H9 (cell line): ENCODE measurements around the gene NPAS3. TPM values are rescaled to one million over a fixed set of nuclear protein-coding genes. Genes with fewer than 3 reads are reported as not detected.

Experiments used
- DNase-seq: peaks from one replicate; pipeline ENCODE4 v3.0.0-alpha.2; 2017
- H2AFZ ChIP-seq: one replicate; pipeline ENCODE4 v1.6.1; 2013; ENCODE audit warnings: mild to moderate bottlenecking, low read length, control low read depth, moderate library complexity
- H2AK5ac ChIP-seq: 2 replicates; pipeline ENCODE4 v1.6.1; 2013; ENCODE audit warnings: low read length, control low read depth, mixed read lengths; ENCODE audit not compliant: insufficient read length
- H2BK120ac ChIP-seq: one replicate; pipeline ENCODE4 v1.6.1; 2013; ENCODE audit warnings: low read depth, mild to moderate bottlenecking, low read length, control low read depth, inconsistent platforms; ENCODE audit not compliant: poor library complexity, severe bottlenecking
- H2BK12ac ChIP-seq: 2 replicates; pipeline ENCODE4 v1.6.1; 2013; ENCODE audit warnings: low read length, control low read depth, mixed read lengths, low read depth; ENCODE audit not compliant: insufficient read length
- H2BK15ac ChIP-seq: 2 replicates; pipeline ENCODE4 v1.6.1; 2013; ENCODE audit warnings: low read depth, low read length, control low read depth
- H2BK20ac ChIP-seq: one replicate; pipeline ENCODE4 v1.6.1; 2013; ENCODE audit warnings: low read depth, mild to moderate bottlenecking, low read length, control low read depth, inconsistent platforms; ENCODE audit not compliant: poor library complexity, severe bottlenecking
- H2BK5ac ChIP-seq: 2 replicates; pipeline ENCODE4 v1.6.1; 2013; ENCODE audit warnings: low read length, control low read depth, mixed read lengths; ENCODE audit not compliant: insufficient read length
- H3K14ac ChIP-seq: 2 replicates; pipeline ENCODE4 v1.6.1; 2013; ENCODE audit warnings: low read length, control low read depth; ENCODE audit not compliant: insufficient read depth
- H3K18ac ChIP-seq: 2 replicates; pipeline ENCODE4 v1.6.1; 2013; ENCODE audit warnings: low read depth, mild to moderate bottlenecking, mixed read lengths, low read length, control low read depth; ENCODE audit not compliant: insufficient read length
- H3K23ac ChIP-seq: 2 replicates; pipeline ENCODE4 v1.6.1; 2013; ENCODE audit warnings: low read length, control low read depth, mixed read lengths, low read depth; ENCODE audit not compliant: insufficient read length
- H3K23me2 ChIP-seq: 2 replicates; pipeline ENCODE4 v1.6.1; 2013; ENCODE audit warnings: low read depth, mild to moderate bottlenecking, mixed read lengths, low read length, control low read depth; ENCODE audit not compliant: insufficient read length, poor library complexity, severe bottlenecking
- H3K27ac ChIP-seq: 2 replicates; pipeline ENCODE4 v1.5.1; 2013; ENCODE audit warnings: low read length, control low read depth, mixed read lengths, low read depth; ENCODE audit not compliant: insufficient read length
- H3K27me3 ChIP-seq: 2 replicates; pipeline ENCODE4 v1.6.1; 2013; ENCODE audit warnings: low read length, control low read depth, inconsistent platforms; ENCODE audit not compliant: insufficient read depth
- H3K4ac ChIP-seq: 2 replicates; pipeline ENCODE4 v1.6.1; 2013; ENCODE audit warnings: low read depth, mild to moderate bottlenecking, control low read depth, inconsistent platforms, low read length, moderate library complexity
- H3K4me1 ChIP-seq: 2 replicates; pipeline ENCODE4 v1.6.1; 2013; ENCODE audit warnings: low read length, control low read depth, inconsistent platforms; ENCODE audit not compliant: insufficient read depth
- H3K4me2 ChIP-seq: 2 replicates; pipeline ENCODE4 v1.6.1; 2013; ENCODE audit warnings: low read length, control low read depth, mixed read lengths; ENCODE audit not compliant: insufficient read length, insufficient read depth
- H3K56ac ChIP-seq: 2 replicates; pipeline ENCODE4 v1.6.1; 2013; ENCODE audit warnings: low read depth, mild to moderate bottlenecking, mixed read lengths, low read length, control low read depth; ENCODE audit not compliant: insufficient read length
- H3K79me1 ChIP-seq: 2 replicates; pipeline ENCODE4 v1.6.1; 2013; ENCODE audit warnings: low read depth, mild to moderate bottlenecking, moderate library complexity, low read length, control low read depth, inconsistent platforms; ENCODE audit not compliant: insufficient read depth, poor library complexity, severe bottlenecking
- H3K79me2 ChIP-seq: 2 replicates; pipeline ENCODE4 v1.6.1; 2013; ENCODE audit warnings: low read length, control low read depth, inconsistent platforms; ENCODE audit not compliant: insufficient read depth
- H3K9ac ChIP-seq: 2 replicates; pipeline ENCODE4 v1.6.1; 2013; ENCODE audit warnings: low read length, control low read depth, mixed read lengths; ENCODE audit not compliant: insufficient read length; ENCODE audit errors: extremely low read depth
- H3K9me3 ChIP-seq: one replicate; pipeline ENCODE4 v1.6.1; 2013; ENCODE audit warnings: low read depth, low read length, inconsistent platforms; ENCODE audit not compliant: control insufficient read depth
- H3T11ph ChIP-seq: one replicate; pipeline ENCODE4 v1.6.1; 2013; ENCODE audit warnings: mild to moderate bottlenecking, low read length, control low read depth, inconsistent platforms
- H4K20me1 ChIP-seq: one replicate; pipeline ENCODE4 v1.6.1; 2013; ENCODE audit not compliant: control insufficient read depth, insufficient read length, insufficient read depth
- H4K5ac ChIP-seq: 2 replicates; pipeline ENCODE4 v1.6.1; 2013; ENCODE audit warnings: low read depth, mild to moderate bottlenecking, mixed read lengths, low read length, control low read depth; ENCODE audit not compliant: insufficient read length
- H4K8ac ChIP-seq: replicated peaks from 2 replicates; pipeline ENCODE4 v1.6.1; 2013; ENCODE audit warnings: low read length, control low read depth, mixed read lengths, low read depth; ENCODE audit not compliant: insufficient read length
- H4K91ac ChIP-seq: 2 replicates; pipeline ENCODE4 v1.6.1; 2013; ENCODE audit warnings: low read depth, mild to moderate bottlenecking, moderate library complexity, mixed read lengths, low read length, control low read depth; ENCODE audit not compliant: insufficient read length
- H3K27ac Mint-ChIP-seq, 3 experiments: 2 replicates in 2 of 3; 3 replicates in 1 of 3; pipeline ENCODE4 v1.8.0; 2020 to 2021; ENCODE audit warnings: mixed read lengths in 3 of 3, mild to moderate bottlenecking in 1 of 3, moderate library complexity in 1 of 3
- H3K27me3 Mint-ChIP-seq: 2 replicates; pipeline ENCODE4 v1.8.0; 2021; ENCODE audit warnings: low read depth, mild to moderate bottlenecking, moderate library complexity, mixed read lengths
- H3K36me3 Mint-ChIP-seq, 3 experiments: 2 replicates in 2 of 3; 3 replicates in 1 of 3; pipeline ENCODE4 v1.8.0; 2020 to 2021; ENCODE audit warnings: low read depth in 3 of 3, mixed read lengths in 3 of 3; ENCODE audit not compliant: insufficient read depth in 1 of 3
- H3K4me1 Mint-ChIP-seq, 2 experiments: 2 replicates each; pipeline ENCODE4 v1.8.0; 2020; ENCODE audit warnings: mixed read lengths in 2 of 2
- H3K4me3 Mint-ChIP-seq, 2 experiments: 2 replicates in 1 of 2; 3 replicates in 1 of 2; pipeline ENCODE4 v1.8.0; 2020 to 2021; ENCODE audit warnings: mild to moderate bottlenecking in 2 of 2, mixed read lengths in 2 of 2, moderate library complexity in 1 of 2
- H3K9me3 Mint-ChIP-seq, 2 experiments: 2 replicates in 1 of 2; 3 replicates in 1 of 2; pipeline ENCODE4 v1.8.0; 2020; ENCODE audit warnings: mild to moderate bottlenecking in 2 of 2, mixed read lengths in 2 of 2, moderate library complexity in 1 of 2
- WGBS: extraction: QIAGEN DNeasy Blood & Tissue Kit; methylation state at CpG from one replicate; pipeline ENCODE4 v1.1.7; 2013; ENCODE audit warnings: missing lambda C conversion rate, low lambda C conversion rate, mixed read lengths; ENCODE audit not compliant: insufficient read length; ENCODE audit errors: extremely low coverage; 5-methylcytosine and 5-hydroxymethylcytosine counted together
- total RNA-seq: library from RNA; stranded (reverse); gene quantifications from 2 replicates; pipeline ENCODE4 v1.2.1, GENCODE V29; 2021
- TF ChIP-seq, protein P1 (sequence below): fragments of 200-600 bp; sonication (generic); conservative IDR thresholded peaks from 3 replicates; pipeline ENCODE4 v1.8.0; 2021; ENCODE audit warnings: antibody characterized with exemption, mild to moderate bottlenecking

The NPAS3 gene
- total RNA-seq, 1 experiment from 2014 or later = 0.17 TPM

DNA sequence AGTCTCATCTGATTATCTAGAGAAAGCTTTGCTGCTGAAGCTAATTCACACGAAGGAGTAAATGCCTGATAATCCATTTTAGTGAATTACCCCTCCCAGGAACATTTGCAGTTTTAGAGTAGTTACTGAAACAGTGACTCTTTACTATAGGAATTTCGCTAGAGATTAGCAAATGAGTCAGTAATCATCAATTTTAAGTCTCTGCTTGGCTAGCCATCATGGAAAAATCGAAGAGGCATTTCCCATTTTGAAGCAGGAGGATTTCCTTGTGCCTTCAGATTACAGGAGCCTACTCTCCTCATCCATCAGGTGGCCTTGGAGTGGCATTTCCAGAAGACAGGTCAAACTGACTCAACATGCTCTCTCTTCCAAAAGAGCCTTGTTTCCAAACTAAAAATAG lies 857.7 kb downstream of the NPAS3 start:
- Histone ChIP-seq H4K20me1 (no peaks in the 10 kb centered on the region), H3T11ph (no peak overlapping the region), H2AK5ac (no peak overlapping the region), H3K79me1 (no peaks in the 10 kb centered on the region), H2AFZ (no peak overlapping the region), H3K23me2 (no peaks in the 10 kb centered on the region), H3K14ac (no peak overlapping the region), H3K18ac (no peak overlapping the region), H2BK15ac (no peak overlapping the region), H3K56ac (no peak overlapping the region), H3K23ac (no peak overlapping the region), H3K27me3 (no peaks in the 10 kb centered on the region), H3K27ac (no peak overlapping the region), H4K91ac (no peak overlapping the region), H2BK120ac (no peak overlapping the region), H2BK20ac (no peak overlapping the region), H4K8ac (no peak overlapping the region), H2BK5ac (no peak overlapping the region), H3K79me2 (no peaks in the 10 kb centered on the region), H2BK12ac (no peak overlapping the region), H3K4me2 (no peak overlapping the region), H3K9me3 (no peaks in the 10 kb centered on the region), H4K5ac (no peak overlapping the region), H3K4me1 (no peaks in the 10 kb centered on the region), H3K9ac (no peak overlapping the region), H3K4ac (no peak overlapping the region)
- DNase-seq = no peak
- Mint-ChIP-seq H3K27me3 (no peaks in the 10 kb centered on the region; the same call in 1 of the 2 replicates), H3K36me3 (peaks cover 0 to 2% (median 0%) of the 10 kb centered on the region in 3 experiments; a peak in 3 of 7 replicates), H3K4me1 (peaks cover 17 to 18% of the 10 kb centered on the region in 2 experiments), H3K9me3 (no peaks in the 10 kb centered on the region), H3K4me3 (no peak overlapping the region), H3K27ac (no peak overlapping the region)
- TF ChIP-seq, protein P1, sequence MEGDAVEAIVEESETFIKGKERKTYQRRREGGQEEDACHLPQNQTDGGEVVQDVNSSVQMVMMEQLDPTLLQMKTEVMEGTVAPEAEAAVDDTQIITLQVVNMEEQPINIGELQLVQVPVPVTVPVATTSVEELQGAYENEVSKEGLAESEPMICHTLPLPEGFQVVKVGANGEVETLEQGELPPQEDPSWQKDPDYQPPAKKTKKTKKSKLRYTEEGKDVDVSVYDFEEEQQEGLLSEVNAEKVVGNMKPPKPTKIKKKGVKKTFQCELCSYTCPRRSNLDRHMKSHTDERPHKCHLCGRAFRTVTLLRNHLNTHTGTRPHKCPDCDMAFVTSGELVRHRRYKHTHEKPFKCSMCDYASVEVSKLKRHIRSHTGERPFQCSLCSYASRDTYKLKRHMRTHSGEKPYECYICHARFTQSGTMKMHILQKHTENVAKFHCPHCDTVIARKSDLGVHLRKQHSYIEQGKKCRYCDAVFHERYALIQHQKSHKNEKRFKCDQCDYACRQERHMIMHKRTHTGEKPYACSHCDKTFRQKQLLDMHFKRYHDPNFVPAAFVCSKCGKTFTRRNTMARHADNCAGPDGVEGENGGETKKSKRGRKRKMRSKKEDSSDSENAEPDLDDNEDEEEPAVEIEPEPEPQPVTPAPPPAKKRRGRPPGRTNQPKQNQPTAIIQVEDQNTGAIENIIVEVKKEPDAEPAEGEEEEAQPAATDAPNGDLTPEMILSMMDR = no peak
- no CpG with 5 or more reads among the region's 3 CpGs for WGBS
